ENCODE results near the gene CFAP57. TPM values are rescaled to one million over a fixed set of nuclear protein-coding genes. Genes with fewer than 3 reads are reported as not detected.

Gene CFAP57
- total and polyA plus RNA-seq, 9 of the 15 experiments (the other 6 are each of a cell fraction or from before 2014, with no cell fraction given), result 0.04 to 0.22 (median 0.07) TPM; not detected in 3

GRCh38 chr1:43147625-43148327 is 24.4 kb upstream of the CFAP57 start (continued):
- TF ChIP-seq ZNF609 (CRISPR knock-in tag; IDR thresholded peaks at IDR 0.05; ENCODE audit: borderline replicate concordance) (no peak), SMC3 (conservative IDR thresholded peaks at IDR 0.05; ENCODE audit: insufficient read depth, low read depth, low read length) (no peak), SNRNP70 (optimal IDR thresholded peaks at IDR 0.05; ENCODE audit: low read depth, low read length) (no peak), PHTF2 (CRISPR knock-in tag; IDR thresholded peaks at IDR 0.05) (no peak), CTCFL (IDR thresholded peaks at IDR 0.05; ENCODE audit: borderline replicate concordance, insufficient read depth, low read depth, low read length, poor library complexity, severe bottlenecking) (no peak), PHF8 (IDR thresholded peaks at IDR 0.05; ENCODE audit: borderline replicate concordance, low read length) (no peak), POU5F1 (IDR thresholded peaks at IDR 0.05; ENCODE audit: borderline replicate concordance, low read depth, low read length, partially characterized antibody) (no peak), ZNF184 (CRISPR knock-in tag; IDR thresholded peaks at IDR 0.05) (no peak), ZNF140 (CRISPR knock-in tag; IDR thresholded peaks at IDR 0.05) (no peak), JUND (IDR thresholded peaks at IDR 0.05; ENCODE audit: borderline replicate concordance, low read depth, low read length) (no peak), JUND (tag; IDR thresholded peaks at IDR 0.05; ENCODE audit: borderline replicate concordance, low read depth, low read length) (no peak), HMGXB4 (CRISPR knock-in tag; IDR thresholded peaks at IDR 0.05) (no peak), MXI1 (IDR thresholded peaks at IDR 0.05; ENCODE audit: low read depth, low read length) (peak; percentile 96), XRCC3 (IDR thresholded peaks at IDR 0.05) (no peak), NR2C2 (CRISPR knock-in tag; IDR thresholded peaks at IDR 0.05) (no peak), NR2C2 (tag; IDR thresholded peaks at IDR 0.05) (no peak), E2F1 (CRISPR knock-in tag; IDR thresholded peaks at IDR 0.05) (no peak)

Data from K562 (cell line).